ENCODE data around the gene ANKRD11. TPM values are rescaled to one million over a fixed set of nuclear protein-coding genes. Genes with fewer than 3 reads are reported as not detected.

The ANKRD11 gene
- polyA plus RNA-seq, 3 donors: 3.2 to 62.4 (median 5.4) TPM

DNA sequence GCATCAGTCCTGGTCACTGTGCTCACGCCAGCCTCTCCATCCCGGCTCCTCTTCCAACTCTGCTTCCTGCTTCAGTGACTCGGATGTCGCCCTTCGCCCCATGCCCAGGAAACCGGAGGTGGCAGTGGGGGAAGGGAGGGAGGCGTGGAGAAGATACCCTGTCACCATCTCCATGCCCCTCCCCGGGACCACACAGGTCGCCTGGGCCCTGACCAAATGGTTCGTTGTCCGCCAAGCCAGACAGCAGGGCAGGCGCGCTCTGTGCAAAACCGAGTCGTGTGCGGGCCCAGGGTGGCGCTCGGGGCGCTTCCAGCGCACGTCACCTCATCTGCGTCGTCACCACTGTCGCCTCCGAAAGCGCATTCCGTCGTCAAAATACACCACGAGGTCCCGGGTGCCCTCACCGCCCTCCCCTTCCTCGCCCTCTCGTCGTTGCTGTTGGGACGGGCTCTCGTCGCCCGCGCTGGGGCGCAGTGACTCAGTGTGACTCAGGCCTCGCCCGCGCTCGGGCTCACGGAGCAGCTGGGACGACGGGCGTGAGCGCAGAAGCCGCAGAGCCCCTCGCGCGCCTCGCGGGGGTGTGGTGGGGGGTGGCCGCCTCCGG lies 233.6 kb downstream of the ANKRD11 start:
- Mint-ChIP-seq H3K4me3 (peak overlapping the region; percentile 65 to 92), H3K27me3 (ENCODE audit: low read depth in 3 of 3) (peaks cover 43 to 45% (median 45%) of the 10 kb centered on the region in 3 donors), H3K4me1 (peaks cover 40% of the 10 kb centered on the region), H3K36me3 (peaks cover 9 to 10% of the 10 kb centered on the region in 2 donors), H3K27ac (peak overlapping the region; percentile 50 to 85 (median 72)), H3K9me3 (peaks cover 3 to 32% (median 20%) of the 10 kb centered on the region in 7 donors)
- no peaks in the 10 kb centered on the region for H4K20me1 ChIP-seq (ENCODE audit: insufficient read depth, low read length)
- peaks cover 0 to 6% of the 10 kb centered on the region in 2 donors for H3K9me3 ChIP-seq (replicated peaks in 1 of 2; ENCODE audit: control insufficient read depth in 1 of 2, insufficient read depth in 1 of 2, low read length in 2 of 2)
- peak; percentile 86 to 93 (median 90) for DNase-seq
- TF ChIP-seq, protein P1, sequence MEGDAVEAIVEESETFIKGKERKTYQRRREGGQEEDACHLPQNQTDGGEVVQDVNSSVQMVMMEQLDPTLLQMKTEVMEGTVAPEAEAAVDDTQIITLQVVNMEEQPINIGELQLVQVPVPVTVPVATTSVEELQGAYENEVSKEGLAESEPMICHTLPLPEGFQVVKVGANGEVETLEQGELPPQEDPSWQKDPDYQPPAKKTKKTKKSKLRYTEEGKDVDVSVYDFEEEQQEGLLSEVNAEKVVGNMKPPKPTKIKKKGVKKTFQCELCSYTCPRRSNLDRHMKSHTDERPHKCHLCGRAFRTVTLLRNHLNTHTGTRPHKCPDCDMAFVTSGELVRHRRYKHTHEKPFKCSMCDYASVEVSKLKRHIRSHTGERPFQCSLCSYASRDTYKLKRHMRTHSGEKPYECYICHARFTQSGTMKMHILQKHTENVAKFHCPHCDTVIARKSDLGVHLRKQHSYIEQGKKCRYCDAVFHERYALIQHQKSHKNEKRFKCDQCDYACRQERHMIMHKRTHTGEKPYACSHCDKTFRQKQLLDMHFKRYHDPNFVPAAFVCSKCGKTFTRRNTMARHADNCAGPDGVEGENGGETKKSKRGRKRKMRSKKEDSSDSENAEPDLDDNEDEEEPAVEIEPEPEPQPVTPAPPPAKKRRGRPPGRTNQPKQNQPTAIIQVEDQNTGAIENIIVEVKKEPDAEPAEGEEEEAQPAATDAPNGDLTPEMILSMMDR (IDR thresholded peaks at IDR 0.05): no peak
- H3K79me2 ChIP-seq (ENCODE audit: insufficient read depth, low read length): no peaks in the 10 kb centered on the region
- H3K9ac ChIP-seq (ENCODE audit: insufficient read depth, low read length, poor library complexity, severe bottlenecking): no peak overlapping the region
- 5% methylated on average over 52 of the region's 57 CpGs for WGBS (ENCODE audit: insufficient coverage)
- no peaks in the 10 kb centered on the region for H3K36me3 ChIP-seq (replicated peaks in 1 of 2; ENCODE audit: control insufficient read depth in 1 of 2, insufficient read depth in 2 of 2, low read length in 2 of 2)
- no peak overlapping the region for H3K27ac ChIP-seq (ENCODE audit: low read depth in 1 of 2, low read length in 2 of 2)
- H3K4me2 ChIP-seq (replicated peaks; ENCODE audit: extremely low read depth, low read length, poor library complexity, severe bottlenecking): peak overlapping the region; percentile 39
- H3K27me3 ChIP-seq (ENCODE audit: control insufficient read depth in 2 of 2, insufficient read depth in 2 of 2, low read length in 2 of 2): peaks cover 10 to 33% of the 10 kb centered on the region in 2 donors
- intact Hi-C loops (cut with micrococcal nuclease): no loop called here
- no peak overlapping the region for H2AFZ ChIP-seq (ENCODE audit: insufficient read depth, low read depth, low read length, poor library complexity, severe bottlenecking)
- peaks cover 25 to 37% of the 10 kb centered on the region in 2 donors for H3K4me1 ChIP-seq (ENCODE audit: control insufficient read depth in 1 of 2, insufficient read depth in 2 of 2, low read length in 2 of 2)
- H3K4me3 ChIP-seq (replicated peaks in 1 of 3; ENCODE audit: low read depth in 2 of 3, low read length in 3 of 3): peak overlapping the region in 2 of 3 experiments; percentile 18 to 46

DNA sequence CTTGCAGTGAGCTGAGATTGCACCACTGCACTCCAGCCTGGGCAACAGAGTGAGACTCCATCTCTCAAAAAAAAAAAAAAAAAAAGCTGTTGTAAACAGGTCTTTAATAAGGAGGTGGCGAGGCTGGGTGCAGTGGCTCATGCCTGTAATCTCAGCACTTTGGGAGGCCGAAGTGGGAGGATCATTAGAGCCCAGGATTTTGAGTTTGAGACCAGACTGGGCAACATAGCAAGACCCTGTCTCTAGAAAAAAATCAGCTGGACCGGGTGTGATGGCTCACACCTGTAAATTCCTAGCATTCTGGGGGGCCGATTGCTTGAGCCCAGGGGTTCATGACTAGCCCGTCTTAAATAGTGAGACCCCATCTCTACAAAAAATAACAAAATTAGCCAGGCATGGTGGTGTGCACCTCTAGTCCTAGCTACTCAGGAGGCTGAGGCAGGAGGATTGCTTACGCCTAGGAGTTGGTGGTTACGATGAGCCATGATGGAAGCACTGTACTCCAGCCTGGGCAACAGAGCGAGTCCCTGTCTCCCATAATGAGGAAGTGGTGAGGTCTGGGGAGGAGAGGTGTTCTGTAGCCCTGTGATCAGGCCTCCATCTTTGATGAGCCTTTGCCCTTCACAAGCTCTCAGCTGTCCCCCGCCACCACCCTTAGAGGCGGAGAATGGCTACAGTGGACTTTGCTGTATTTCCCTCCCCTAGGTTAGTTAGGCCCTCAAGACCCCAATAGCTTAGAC lies 236.6 kb downstream of the ANKRD11 start:
- Mint-ChIP-seq H3K4me1 (peaks cover 36% of the 10 kb centered on the region), H3K27me3 (ENCODE audit: low read depth in 3 of 3) (peaks cover 39 to 52% (median 51%) of the 10 kb centered on the region in 3 donors), H3K36me3 (peaks cover 9 to 10% of the 10 kb centered on the region in 2 donors), H3K4me3 (no peak overlapping the region), H3K9me3 (peaks cover 12 to 51% (median 31%) of the 10 kb centered on the region in 7 donors), H3K27ac (peak overlapping the region in 1 of 7 donors; percentile 32)
- H3K9me3 ChIP-seq (replicated peaks in 1 of 2; ENCODE audit: control insufficient read depth in 1 of 2, insufficient read depth in 1 of 2, low read length in 2 of 2): peaks cover 10 to 22% of the 10 kb centered on the region in 2 donors
- H2AFZ ChIP-seq (ENCODE audit: insufficient read depth, low read depth, low read length, poor library complexity, severe bottlenecking): peak overlapping the region; percentile 67
- no peak overlapping the region for H3K9ac ChIP-seq (ENCODE audit: insufficient read depth, low read length, poor library complexity, severe bottlenecking)
- H3K4me1 ChIP-seq (ENCODE audit: control insufficient read depth in 1 of 2, insufficient read depth in 2 of 2, low read length in 2 of 2): peaks cover 25 to 37% of the 10 kb centered on the region in 2 donors
- peaks cover 10 to 26% of the 10 kb centered on the region in 2 donors for H3K27me3 ChIP-seq (ENCODE audit: control insufficient read depth in 2 of 2, insufficient read depth in 2 of 2, low read length in 2 of 2)
- peak; percentile 10 to 32 (median 12) for DNase-seq
- no peak overlapping the region for H3K4me2 ChIP-seq (replicated peaks; ENCODE audit: extremely low read depth, low read length, poor library complexity, severe bottlenecking)
- no peak overlapping the region for H3K27ac ChIP-seq (ENCODE audit: low read depth in 1 of 2, low read length in 2 of 2)
- no peaks in the 10 kb centered on the region for H3K36me3 ChIP-seq (replicated peaks in 1 of 2; ENCODE audit: control insufficient read depth in 1 of 2, insufficient read depth in 2 of 2, low read length in 2 of 2)
- no peak overlapping the region for H3K4me3 ChIP-seq (replicated peaks in 1 of 3; ENCODE audit: low read depth in 2 of 3, low read length in 3 of 3)
- TF ChIP-seq, protein P1 (IDR thresholded peaks at IDR 0.05): no peak
- no peaks in the 10 kb centered on the region for H4K20me1 ChIP-seq (ENCODE audit: insufficient read depth, low read length)
- H3K79me2 ChIP-seq (ENCODE audit: insufficient read depth, low read length): no peaks in the 10 kb centered on the region
- intact Hi-C loops (cut with micrococcal nuclease): no loop called here
- WGBS (ENCODE audit: insufficient coverage): 100% methylated on average over 5 of the region's 10 CpGs

All from CD14-positive monocyte (primary cell).